HepG2 (cell line): ENCODE results near the gene PROM2. TPM values are rescaled to one million over a fixed set of nuclear protein-coding genes. Genes with fewer than 3 reads are reported as not detected.

Source experiments
- ATF7 ChIP-seq, 2 experiments: fragments of 450-650 bp in 1 of 2; sonication (generic) in 1 of 2; formaldehyde crosslinking in 1 of 2; IDR thresholded peaks; 2 replicates each; pipeline versions ENCODE4 v1.4.0 to v1.6.1; 2016 to 2020; ENCODE audit warnings: antibody characterized with exemption in 1 of 2, mild to moderate bottlenecking in 1 of 2, missing genetic modification reagents in 1 of 2
- EEA1 ChIP-seq: sonication (generic); formaldehyde crosslinking; IDR thresholded peaks from 2 replicates; pipeline ENCODE4 v1.5.1; 2020; ENCODE audit warnings: mild to moderate bottlenecking, missing genetic modification reagents, borderline replicate concordance
- KDM4B ChIP-seq: sonication (generic); formaldehyde crosslinking; IDR thresholded peaks from 2 replicates; pipeline ENCODE4 v1.4.0; 2020; ENCODE audit warnings: missing genetic modification reagents
- RAD21 ChIP-seq: fragments of 450-650 bp; formaldehyde crosslinking; IDR thresholded peaks from 2 replicates; pipeline ENCODE4 v1.5.0; 2020; ENCODE audit warnings: mild to moderate bottlenecking
- RAD51 ChIP-seq: fragments of 450-650 bp; IDR thresholded peaks from 2 replicates; pipeline ENCODE4 v1.6.1; 2016; ENCODE audit warnings: borderline replicate concordance
- SIX1 ChIP-seq: sonication (generic); formaldehyde crosslinking; IDR thresholded peaks from 2 replicates; pipeline ENCODE4 v1.4.0; 2020; ENCODE audit warnings: missing genetic modification reagents, borderline replicate concordance
- SKI ChIP-seq: fragments of 450-650 bp; IDR thresholded peaks from one replicate; pipeline ENCODE4 v1.6.1; 2018; ENCODE audit warnings: mild to moderate bottlenecking; ENCODE audit not compliant: partially characterized antibody
- SYNCRIP ChIP-seq: fragments of 200-400 bp; formaldehyde crosslinking; IDR thresholded peaks from 2 replicates; pipeline ENCODE4 v1.6.1; 2018; ENCODE audit warnings: mild to moderate bottlenecking, low read depth, low read length; ENCODE audit not compliant: insufficient read depth
- TAF1 ChIP-seq: sonication (generic); formaldehyde crosslinking; IDR thresholded peaks from 2 replicates; pipeline ENCODE4 v1.4.0; 2020; ENCODE audit warnings: missing genetic modification reagents
- ZNF180 ChIP-seq: sonication (generic); formaldehyde crosslinking; IDR thresholded peaks from 2 replicates; pipeline ENCODE4 v1.4.0; 2020; ENCODE audit warnings: low read depth, missing genetic modification reagents, borderline replicate concordance
- ZNF343 ChIP-seq: sonication (generic); formaldehyde crosslinking; IDR thresholded peaks from 2 replicates; pipeline ENCODE4 v1.4.0; 2020; ENCODE audit warnings: mild to moderate bottlenecking, missing genetic modification reagents
- polyA plus RNA-seq, 8 experiments: library from polyadenylated mRNA; depleted of rRNA in 3 of 8; stranded (reverse) in 7 of 8; unstranded in 1 of 8; fragments of >200 nt; fragmentation: Illumina TruSeq in 4 of 8; extraction: Trizol in 4 of 8; gene quantifications; 2 replicates each; pipeline versions ENCODE4 v1.2.1 to v1.2.3, GENCODE V29; 2011 to 2016; ENCODE audit warnings: low read depth in 4 of 8, missing spikeins in 1 of 8, mixed read lengths in 1 of 8; ENCODE audit not compliant: insufficient read depth in 1 of 8
- total RNA-seq, 5 experiments: library from RNA; depleted of rRNA; stranded (reverse); fragments of >200 nt; fragmentation: Illumina TruSeq; extraction: Trizol; gene quantifications; 2 replicates each; pipeline ENCODE4 v1.2.3, GENCODE V29; 2016; ENCODE audit warnings: low read depth in 1 of 5
- TF ChIP-seq, protein P1 (sequence below): sonication (generic); formaldehyde crosslinking; IDR thresholded peaks from 2 replicates; pipeline ENCODE4 v1.9.0; 2021; ENCODE audit warnings: mild to moderate bottlenecking, missing genetic modification reagents
- TF ChIP-seq, protein P2 (sequence below): sonication (generic); formaldehyde crosslinking; IDR thresholded peaks from 2 replicates; pipeline ENCODE4 v1.4.0; 2020; ENCODE audit warnings: low read depth, missing genetic modification reagents

Gene PROM2
- total and polyA plus RNA-seq, 2 of the 13 experiments (the other 11 are each of a cell fraction or from before 2014, with no cell fraction given), result not detected

DNA sequence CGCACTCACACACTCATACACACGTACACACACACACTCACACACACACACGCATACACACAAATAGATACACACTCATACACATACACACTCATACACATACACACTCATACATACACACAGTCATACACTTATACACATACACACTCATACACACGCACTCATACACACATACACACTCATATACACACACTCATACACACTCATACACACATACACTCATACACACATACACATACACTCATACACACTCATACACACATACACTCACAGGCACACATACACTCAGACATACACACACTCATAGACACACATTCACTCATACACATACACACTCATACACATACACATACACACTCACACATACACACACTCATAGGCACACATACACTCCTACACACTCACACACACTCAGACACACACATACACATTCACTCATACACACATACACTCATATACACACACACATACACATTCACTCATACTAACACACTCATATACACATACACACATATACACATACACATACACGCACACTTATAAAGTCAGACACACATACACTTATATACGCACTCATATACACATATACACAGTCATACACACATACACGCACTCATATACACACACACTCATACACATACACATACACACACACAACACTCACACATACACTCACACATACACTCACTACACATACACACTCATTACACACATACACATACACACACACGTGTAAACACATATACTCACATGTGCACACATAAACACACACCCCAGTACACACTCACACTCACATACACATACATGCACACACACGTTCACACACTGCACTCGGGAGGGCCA is 51.6 kb downstream of the PROM2 start (continued):
- TF ChIP-seq TAF1 (CRISPR knock-in tag) (no peak), SIX1 (no peak), RAD21 (no peak), EEA1 (CRISPR knock-in tag) (no peak), ZNF180 (CRISPR knock-in tag) (no peak), SYNCRIP (no peak), ZNF343 (CRISPR knock-in tag) (no peak), RAD51 (peak; percentile 34; the same call in 1 of the 2 replicates), SKI (no peak), KDM4B (CRISPR knock-in tag) (no peak), ATF7 (IDR thresholded peaks at IDR 0.05) (0 out of 2 replicates have a peak, but pooled peaks have one; percentile 6), ATF7 (CRISPR knock-in tag; IDR thresholded peaks at IDR 0.05) (no peak)
- TF ChIP-seq, protein P1, sequence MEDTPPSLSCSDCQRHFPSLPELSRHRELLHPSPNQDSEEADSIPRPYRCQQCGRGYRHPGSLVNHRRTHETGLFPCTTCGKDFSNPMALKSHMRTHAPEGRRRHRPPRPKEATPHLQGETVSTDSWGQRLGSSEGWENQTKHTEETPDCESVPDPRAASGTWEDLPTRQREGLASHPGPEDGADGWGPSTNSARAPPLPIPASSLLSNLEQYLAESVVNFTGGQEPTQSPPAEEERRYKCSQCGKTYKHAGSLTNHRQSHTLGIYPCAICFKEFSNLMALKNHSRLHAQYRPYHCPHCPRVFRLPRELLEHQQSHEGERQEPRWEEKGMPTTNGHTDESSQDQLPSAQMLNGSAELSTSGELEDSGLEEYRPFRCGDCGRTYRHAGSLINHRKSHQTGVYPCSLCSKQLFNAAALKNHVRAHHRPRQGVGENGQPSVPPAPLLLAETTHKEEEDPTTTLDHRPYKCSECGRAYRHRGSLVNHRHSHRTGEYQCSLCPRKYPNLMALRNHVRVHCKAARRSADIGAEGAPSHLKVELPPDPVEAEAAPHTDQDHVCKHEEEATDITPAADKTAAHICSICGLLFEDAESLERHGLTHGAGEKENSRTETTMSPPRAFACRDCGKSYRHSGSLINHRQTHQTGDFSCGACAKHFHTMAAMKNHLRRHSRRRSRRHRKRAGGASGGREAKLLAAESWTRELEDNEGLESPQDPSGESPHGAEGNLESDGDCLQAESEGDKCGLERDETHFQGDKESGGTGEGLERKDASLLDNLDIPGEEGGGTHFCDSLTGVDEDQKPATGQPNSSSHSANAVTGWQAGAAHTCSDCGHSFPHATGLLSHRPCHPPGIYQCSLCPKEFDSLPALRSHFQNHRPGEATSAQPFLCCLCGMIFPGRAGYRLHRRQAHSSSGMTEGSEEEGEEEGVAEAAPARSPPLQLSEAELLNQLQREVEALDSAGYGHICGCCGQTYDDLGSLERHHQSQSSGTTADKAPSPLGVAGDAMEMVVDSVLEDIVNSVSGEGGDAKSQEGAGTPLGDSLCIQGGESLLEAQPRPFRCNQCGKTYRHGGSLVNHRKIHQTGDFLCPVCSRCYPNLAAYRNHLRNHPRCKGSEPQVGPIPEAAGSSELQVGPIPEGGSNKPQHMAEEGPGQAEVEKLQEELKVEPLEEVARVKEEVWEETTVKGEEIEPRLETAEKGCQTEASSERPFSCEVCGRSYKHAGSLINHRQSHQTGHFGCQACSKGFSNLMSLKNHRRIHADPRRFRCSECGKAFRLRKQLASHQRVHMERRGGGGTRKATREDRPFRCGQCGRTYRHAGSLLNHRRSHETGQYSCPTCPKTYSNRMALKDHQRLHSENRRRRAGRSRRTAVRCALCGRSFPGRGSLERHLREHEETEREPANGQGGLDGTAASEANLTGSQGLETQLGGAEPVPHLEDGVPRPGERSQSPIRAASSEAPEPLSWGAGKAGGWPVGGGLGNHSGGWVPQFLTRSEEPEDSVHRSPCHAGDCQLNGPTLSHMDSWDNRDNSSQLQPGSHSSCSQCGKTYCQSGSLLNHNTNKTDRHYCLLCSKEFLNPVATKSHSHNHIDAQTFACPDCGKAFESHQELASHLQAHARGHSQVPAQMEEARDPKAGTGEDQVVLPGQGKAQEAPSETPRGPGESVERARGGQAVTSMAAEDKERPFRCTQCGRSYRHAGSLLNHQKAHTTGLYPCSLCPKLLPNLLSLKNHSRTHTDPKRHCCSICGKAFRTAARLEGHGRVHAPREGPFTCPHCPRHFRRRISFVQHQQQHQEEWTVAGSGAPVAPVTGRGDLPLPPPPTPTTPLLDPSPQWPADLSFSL, result 0 out of 2 replicates have a peak, but pooled peaks have one; percentile 42
- TF ChIP-seq, protein P2, sequence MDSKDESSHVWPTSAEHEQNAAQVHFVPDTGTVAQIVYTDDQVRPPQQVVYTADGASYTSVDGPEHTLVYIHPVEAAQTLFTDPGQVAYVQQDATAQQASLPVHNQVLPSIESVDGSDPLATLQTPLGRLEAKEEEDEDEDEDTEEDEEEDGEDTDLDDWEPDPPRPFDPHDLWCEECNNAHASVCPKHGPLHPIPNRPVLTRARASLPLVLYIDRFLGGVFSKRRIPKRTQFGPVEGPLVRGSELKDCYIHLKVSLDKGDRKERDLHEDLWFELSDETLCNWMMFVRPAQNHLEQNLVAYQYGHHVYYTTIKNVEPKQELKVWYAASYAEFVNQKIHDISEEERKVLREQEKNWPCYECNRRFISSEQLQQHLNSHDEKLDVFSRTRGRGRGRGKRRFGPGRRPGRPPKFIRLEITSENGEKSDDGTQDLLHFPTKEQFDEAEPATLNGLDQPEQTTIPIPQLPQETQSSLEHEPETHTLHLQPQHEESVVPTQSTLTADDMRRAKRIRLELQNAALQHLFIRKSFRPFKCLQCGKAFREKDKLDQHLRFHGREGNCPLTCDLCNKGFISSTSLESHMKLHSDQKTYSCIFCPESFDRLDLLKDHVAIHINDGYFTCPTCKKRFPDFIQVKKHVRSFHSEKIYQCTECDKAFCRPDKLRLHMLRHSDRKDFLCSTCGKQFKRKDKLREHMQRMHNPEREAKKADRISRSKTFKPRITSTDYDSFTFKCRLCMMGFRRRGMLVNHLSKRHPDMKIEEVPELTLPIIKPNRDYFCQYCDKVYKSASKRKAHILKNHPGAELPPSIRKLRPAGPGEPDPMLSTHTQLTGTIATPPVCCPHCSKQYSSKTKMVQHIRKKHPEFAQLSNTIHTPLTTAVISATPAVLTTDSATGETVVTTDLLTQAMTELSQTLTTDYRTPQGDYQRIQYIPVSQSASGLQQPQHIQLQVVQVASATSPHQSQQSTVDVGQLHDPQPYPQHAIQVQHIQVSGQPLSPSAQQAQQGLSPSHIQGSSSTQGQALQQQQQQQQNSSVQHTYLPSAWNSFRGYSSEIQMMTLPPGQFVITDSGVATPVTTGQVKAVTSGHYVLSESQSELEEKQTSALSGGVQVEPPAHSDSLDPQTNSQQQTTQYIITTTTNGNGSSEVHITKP (CRISPR knock-in tag), result no peak
